ENCODE results near the gene S100A5. TPM values are rescaled to one million over a fixed set of nuclear protein-coding genes. Genes with fewer than 3 reads are reported as not detected.

The S100A5 gene
- total RNA-seq, 1 donor from 2014 or later: not detected

- H3K36me3 ChIP-seq: no peaks in the 10 kb centered on the region
- peaks cover 56% of the 10 kb centered on the region for H3K4me1 ChIP-seq
- DNase-seq (peak; percentile 93), ATAC-seq (peak; percentile 30 to 55)
- intact Hi-C loops (cut with DNase I): loop anchor here (5.0 to 10.0 kb wide), 2 partner anchors 36 to 54 kb away; no protein-coding TSS in a partner anchor
- peak; percentile 99 for TF ChIP-seq CTCF (IDR thresholded peaks at IDR 0.05)
- H3K27me3 ChIP-seq (ENCODE audit: low read depth): no peaks in the 10 kb centered on the region
- peak overlapping the region; percentile 35 for H3K4me3 ChIP-seq
- no peaks in the 10 kb centered on the region for H3K9me3 ChIP-seq
- H3K27ac ChIP-seq: peak overlapping the region; percentile 94
These were observed 27.8 kb upstream of the S100A5 start for GRCh38 chr1:153568367-153569099.

- no peak for TF ChIP-seq CTCF (IDR thresholded peaks at IDR 0.05)
- intact Hi-C loops (cut with DNase I): loop anchor here (5.0 to 10.0 kb wide), 2 partner anchors 35 to 53 kb away; no protein-coding TSS in a partner anchor
These were observed 27.1 kb upstream of the S100A5 start for GRCh38 chr1:153567621-153568366.

GRCh38 chr1:153566414-153567371, 26.0 kb upstream of the S100A5 start:
- Histone ChIP-seq H3K27ac (peak overlapping the region; percentile 94), H3K27me3 (ENCODE audit: low read depth) (no peaks in the 10 kb centered on the region), H3K36me3 (no peaks in the 10 kb centered on the region), H3K4me3 (peak overlapping the region; percentile 20), H3K9me3 (no peaks in the 10 kb centered on the region), H3K4me1 (peaks cover 42% of the 10 kb centered on the region)
- ATAC-seq (peak; percentile 92 to 96), DNase-seq (peak; percentile 98)
- intact Hi-C loops (cut with DNase I): loop anchor here (5.0 to 10.0 kb wide), 2 partner anchors 34 to 52 kb away; no protein-coding TSS in a partner anchor
- no peak for TF ChIP-seq CTCF (IDR thresholded peaks at IDR 0.05)

More at GRCh38 chr1:153567621-153568366, 27.1 kb upstream of the S100A5 start:
- H3K27ac ChIP-seq: peak overlapping the region; percentile 94
- no peaks in the 10 kb centered on the region for H3K36me3 ChIP-seq
- no peaks in the 10 kb centered on the region for H3K9me3 ChIP-seq
- no peaks in the 10 kb centered on the region for H3K27me3 ChIP-seq (ENCODE audit: low read depth)
- no peak for DNase-seq
- peak overlapping the region; percentile 35 for H3K4me3 ChIP-seq
- H3K4me1 ChIP-seq: peaks cover 48% of the 10 kb centered on the region
- peak in 1 of 2 donors; percentile 5 for ATAC-seq

GRCh38 chr1:153565529-153566374, 25.0 kb upstream of the S100A5 start, which contains the start of gene S100A2:
Gene S100A2 (minus strand): TSS chr1:153565844. CDS start chr1:153563877, 1,967 bp downstream.
- Histone ChIP-seq H3K9me3 (no peaks in the 10 kb centered on the region), H3K4me3 (peak within 1 kb of the TSS; percentile 20), H3K4me1 (peaks cover 42% of the 10 kb centered on the region), H3K27me3 (ENCODE audit: low read depth) (no peaks in the 10 kb centered on the region), H3K36me3 (no peaks in the 10 kb centered on the region), H3K27ac (peak within 1 kb of the TSS; percentile 94)
- intact Hi-C loops (cut with DNase I): loop anchor here (5.0 to 10.0 kb wide), 2 partner anchors 33 to 51 kb away; no protein-coding TSS in a partner anchor
- no peak for TF ChIP-seq CTCF (IDR thresholded peaks at IDR 0.05)
- ATAC-seq (peak; percentile 70 to 82), DNase-seq (peak; percentile 73)

All from lower lobe of right lung (tissue), 2 donors.